Measurements from ENCODE around the gene FCHSD1.

DNA sequence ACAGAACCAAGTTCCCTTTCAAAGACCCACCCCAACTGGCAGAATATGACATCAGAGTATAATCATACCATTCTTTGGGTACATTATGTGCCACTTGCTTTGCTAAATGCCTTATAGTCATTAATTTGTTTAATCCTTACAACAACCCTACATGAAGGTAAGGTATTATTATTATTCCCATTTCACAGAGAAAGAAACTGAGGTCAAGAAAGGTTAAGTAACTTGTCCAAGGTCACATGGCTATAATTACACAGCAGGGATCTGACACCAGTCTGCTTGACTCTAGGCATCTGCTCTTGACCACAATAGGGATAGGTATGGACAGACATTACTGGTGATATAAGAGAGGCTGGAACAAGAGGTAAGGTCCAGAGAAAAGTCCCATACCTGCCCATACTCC, 1.2 kb downstream of the FCHSD1 start:
- TF ChIP-seq, protein P1, sequence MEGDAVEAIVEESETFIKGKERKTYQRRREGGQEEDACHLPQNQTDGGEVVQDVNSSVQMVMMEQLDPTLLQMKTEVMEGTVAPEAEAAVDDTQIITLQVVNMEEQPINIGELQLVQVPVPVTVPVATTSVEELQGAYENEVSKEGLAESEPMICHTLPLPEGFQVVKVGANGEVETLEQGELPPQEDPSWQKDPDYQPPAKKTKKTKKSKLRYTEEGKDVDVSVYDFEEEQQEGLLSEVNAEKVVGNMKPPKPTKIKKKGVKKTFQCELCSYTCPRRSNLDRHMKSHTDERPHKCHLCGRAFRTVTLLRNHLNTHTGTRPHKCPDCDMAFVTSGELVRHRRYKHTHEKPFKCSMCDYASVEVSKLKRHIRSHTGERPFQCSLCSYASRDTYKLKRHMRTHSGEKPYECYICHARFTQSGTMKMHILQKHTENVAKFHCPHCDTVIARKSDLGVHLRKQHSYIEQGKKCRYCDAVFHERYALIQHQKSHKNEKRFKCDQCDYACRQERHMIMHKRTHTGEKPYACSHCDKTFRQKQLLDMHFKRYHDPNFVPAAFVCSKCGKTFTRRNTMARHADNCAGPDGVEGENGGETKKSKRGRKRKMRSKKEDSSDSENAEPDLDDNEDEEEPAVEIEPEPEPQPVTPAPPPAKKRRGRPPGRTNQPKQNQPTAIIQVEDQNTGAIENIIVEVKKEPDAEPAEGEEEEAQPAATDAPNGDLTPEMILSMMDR (IDR thresholded peaks at IDR 0.05; ENCODE audit: insufficient read depth, low read depth, low read length) = no peak
- TF ChIP-seq EZH2 (IDR thresholded peaks at IDR 0.05; ENCODE audit: insufficient read depth, low read length) = no peak
